ENCODE data around the gene CLEC1A.

Gene CLEC1A

DNA sequence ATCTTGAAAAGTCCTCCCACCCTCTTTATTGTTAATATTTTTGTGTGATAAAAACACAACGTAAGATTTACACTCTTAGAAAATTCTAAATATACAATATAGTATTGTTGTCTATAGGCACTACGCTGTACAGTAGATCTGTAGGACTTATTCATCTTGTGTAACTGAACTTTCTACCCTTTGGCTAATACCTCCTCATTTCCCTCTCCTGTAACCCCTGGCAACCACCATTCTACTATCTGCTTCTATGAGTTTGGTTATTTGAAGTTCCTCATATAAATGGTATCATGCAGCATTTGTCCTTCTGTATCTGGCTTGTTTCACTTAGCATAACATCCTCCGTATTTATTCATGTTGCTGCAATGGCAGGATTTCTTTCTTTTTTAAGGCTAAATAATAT is 73.5 kb downstream of the CLEC1A start:
- no peak for DNase-seq (ENCODE audit: low read depth)
- H3K4me3 ChIP-seq (ENCODE audit: low read depth, low read length), result no peak overlapping the region
- no peak for TF ChIP-seq CTCF (IDR thresholded peaks at IDR 0.05; ENCODE audit: control insufficient read depth, extremely low read depth, insufficient read depth)

- no peak for DNase-seq (ENCODE audit: low read depth)
- no peak for TF ChIP-seq CTCF (IDR thresholded peaks at IDR 0.05; ENCODE audit: control insufficient read depth, extremely low read depth, insufficient read depth)
These were observed 77.4 kb downstream of the CLEC1A start for GRCh38 chr12:10021342-10021741.

More at GRCh38 chr12:10021342-10021741, 77.4 kb downstream of the CLEC1A start:
- no peak overlapping the region for H3K4me3 ChIP-seq (ENCODE audit: low read depth, low read length)
